Measurements from ENCODE around the gene GPR152.

GPR152 gene

DNA sequence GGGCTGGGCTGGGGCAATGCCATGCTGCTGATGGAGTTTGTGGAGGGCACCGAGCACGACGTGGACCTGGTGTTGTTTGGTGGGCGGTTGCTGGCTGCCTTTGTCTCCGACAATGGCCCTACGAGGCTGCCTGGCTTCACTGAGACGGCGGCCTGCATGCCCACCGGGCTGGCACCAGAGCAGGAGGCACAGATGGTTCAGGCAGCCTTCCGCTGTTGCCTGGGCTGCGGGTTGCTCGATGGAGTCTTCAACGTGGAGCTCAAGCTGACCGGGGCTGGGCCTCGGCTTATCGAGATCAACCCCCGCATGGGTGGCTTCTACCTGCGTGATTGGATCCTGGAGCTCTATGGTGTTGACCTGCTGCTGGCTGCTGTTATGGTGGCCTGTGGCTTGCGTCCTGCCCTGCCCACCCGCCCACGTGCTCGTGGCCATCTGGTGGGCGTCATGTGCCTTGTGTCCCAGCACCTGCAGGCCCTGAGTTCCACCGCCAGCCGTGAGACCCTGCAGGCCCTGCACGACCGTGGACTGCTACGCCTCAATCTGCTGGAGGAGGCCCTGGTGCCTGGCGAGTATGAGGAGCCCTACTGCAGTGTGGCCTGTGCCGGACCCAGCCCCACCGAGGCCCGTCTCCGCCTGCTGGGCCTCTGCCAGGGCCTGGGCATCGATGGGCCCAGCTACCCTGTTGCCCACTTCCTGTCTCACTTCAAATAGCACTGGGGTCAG lies 28.5 kb downstream of the GPR152 start:
- DNase-seq (ENCODE audit: low read depth), result no peak

DNA sequence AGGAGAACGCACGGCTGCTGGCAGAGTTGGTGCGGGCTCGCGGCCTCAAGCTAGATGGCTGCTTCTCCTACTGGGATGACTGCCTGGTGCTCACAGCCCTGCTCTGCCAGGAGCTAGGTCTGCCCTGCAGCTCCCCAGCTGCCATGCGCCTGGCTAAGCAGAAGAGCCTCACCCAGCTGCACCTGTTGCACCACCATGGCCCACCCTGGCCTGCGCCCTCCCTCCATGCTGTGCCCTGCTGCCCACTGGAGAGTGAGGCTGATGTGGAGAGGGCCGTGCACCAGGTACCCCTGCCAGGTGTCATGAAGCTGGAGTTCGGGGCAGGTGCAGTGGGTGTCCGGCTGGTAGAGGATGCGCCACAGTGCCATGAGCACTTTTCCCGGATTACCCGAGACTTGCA lies 29.1 kb downstream of the GPR152 start:
- DNase-seq (ENCODE audit: low read depth), result no peak

DNA sequence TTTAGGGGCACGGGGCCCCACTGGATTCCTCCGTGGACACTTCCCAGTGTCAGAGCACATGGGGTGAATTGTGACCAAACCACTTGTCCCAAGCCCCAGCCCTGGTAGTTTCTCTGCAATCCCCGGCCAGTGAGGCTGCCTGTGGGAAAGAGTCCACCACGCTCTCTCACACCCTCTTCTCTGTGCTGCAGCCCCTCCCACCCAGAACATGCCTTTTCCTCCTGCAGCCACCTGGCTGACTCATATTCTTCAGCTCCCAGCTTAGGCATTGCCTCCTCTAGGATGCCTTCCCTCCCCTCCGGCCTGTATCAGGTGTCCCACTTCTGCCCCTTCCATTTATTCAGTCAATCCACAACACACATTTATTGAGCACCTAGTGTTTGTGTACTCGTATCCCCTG lies 29.6 kb downstream of the GPR152 start:
- DNase-seq (ENCODE audit: low read depth), result no peak

DNA sequence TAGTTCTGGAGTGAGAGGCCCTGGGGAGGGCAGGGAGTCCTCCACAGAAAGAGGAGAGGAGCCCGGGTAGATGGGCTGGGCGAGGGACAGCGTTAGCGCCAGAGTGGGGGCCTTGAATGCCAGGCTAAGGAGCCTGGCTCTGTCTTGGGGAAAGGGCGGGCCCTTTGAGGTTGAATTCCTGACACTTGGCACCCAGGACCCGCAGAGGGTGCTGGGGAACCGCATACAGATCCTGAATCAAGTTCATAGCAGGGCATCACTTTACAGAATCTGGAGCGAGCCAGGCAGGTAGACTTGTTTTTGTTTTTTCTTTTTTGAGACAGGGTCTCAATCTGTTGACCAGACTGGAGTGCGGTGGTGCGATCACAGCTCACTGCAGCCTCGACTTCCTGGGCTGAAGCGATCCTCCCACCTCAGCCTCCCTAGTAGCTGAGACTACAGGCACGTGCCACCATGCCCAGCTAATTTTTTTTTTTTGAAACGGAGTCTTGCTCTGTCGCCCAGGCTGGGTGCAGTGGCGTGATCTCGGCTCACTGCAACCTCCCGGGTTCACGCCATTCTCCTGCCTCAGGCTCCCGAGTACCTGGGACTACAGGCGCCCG lies 31.0 kb downstream of the GPR152 start:
- DNase-seq (ENCODE audit: low read depth), result no peak

DNA sequence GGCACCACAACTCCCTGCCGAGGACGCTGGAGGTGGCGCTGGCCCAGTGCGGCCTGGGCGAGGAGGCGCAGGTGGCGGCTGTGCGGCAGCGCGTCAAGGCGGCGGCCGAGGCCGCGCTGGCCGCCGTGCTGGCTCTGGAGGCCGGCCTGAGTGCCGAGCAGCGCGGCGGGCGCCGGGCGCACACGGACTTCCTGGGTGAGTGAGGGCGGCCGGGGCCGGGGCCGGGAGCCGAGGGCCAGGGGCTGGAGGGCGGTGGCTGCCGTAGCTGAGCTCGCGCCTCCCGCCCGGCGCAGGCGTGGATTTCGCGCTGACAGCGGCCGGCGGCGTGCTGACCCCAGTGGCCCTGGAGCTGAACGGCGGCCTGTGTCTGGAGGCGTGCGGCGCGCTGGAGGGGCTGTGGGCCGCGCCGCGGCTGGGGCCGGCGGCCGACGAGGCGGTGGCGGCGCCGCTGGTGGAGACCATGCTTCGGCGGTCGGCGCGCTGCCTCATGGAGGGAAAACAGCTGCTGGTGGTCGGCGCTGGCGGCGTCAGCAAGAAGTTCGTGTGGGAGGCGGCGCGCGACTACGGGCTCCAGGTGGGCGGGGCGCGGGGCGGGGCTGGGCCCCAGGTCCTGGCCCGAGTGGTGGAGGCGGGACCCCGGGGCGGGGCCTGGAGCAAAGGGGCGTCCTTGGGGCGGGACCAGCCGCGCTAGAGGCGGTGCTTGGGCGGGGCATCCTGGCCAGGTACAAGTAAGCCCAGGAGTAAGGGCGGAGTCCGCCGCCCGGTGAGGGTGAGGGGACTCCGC lies 31.7 kb downstream of the GPR152 start:
- DNase-seq (ENCODE audit: low read depth), result peak; percentile 48

DNA sequence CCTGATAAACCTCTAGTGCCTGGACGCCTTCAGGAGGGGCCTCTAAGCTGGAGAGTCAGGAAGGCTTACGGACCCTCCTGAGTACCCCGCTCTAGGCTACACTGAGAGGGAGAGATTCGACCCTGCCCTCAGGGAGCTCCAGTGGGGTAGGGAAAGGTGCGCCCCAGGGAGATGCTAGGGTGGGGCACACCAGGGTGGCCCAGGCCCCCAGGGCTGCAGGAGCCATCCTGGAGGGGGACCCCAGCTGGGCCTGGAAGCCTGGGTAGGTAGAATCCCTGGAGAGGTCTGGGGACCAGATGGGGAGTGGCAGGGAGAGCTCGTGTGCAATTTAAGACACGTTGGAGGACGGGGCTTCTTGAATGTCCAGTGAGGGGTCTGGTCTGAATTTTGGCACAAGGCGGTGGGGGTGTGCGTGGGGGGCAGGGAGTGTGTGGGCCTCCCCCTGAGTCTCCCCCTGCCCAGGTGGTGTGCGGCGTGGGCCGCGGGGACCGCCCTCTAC lies 32.3 kb downstream of the GPR152 start:
- DNase-seq (ENCODE audit: low read depth), result no peak

DNA sequence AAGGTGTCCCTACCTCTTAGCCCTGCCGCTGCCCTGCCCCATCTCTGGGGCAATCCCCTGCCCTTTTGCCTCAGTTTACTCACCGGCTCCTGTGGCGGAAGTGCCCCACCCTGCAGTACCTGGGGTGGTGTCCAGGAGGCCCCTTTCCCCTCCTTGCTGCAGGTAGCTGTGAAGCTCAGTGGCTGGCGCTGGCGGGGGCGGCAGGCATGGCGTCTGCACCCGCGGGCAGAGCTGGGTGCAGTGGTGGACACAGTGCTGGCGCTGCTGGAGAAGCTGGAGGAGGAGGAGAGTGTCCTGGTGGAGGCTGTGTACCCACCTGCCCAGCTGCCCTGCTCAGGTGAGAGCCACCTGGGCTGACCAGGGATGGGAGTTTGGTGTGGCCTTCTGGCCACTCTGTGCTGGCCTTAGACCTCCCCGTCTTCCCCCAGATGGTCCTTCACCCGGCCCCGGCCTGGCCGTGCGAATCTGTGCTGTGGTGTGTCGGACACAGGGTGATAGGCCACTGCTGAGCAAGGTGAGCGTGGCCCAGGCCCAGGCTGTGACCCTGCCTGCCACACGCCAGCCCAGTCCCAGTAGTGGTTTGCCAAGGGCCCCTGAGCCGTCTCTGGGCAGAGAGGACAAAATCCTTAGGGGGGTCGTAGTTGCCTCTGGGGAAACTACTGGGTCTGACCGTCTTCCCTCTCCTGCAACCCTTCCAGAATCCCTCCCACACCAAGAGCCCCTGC lies 33.0 kb downstream of the GPR152 start:
- no peak for DNase-seq (ENCODE audit: low read depth)

DNA sequence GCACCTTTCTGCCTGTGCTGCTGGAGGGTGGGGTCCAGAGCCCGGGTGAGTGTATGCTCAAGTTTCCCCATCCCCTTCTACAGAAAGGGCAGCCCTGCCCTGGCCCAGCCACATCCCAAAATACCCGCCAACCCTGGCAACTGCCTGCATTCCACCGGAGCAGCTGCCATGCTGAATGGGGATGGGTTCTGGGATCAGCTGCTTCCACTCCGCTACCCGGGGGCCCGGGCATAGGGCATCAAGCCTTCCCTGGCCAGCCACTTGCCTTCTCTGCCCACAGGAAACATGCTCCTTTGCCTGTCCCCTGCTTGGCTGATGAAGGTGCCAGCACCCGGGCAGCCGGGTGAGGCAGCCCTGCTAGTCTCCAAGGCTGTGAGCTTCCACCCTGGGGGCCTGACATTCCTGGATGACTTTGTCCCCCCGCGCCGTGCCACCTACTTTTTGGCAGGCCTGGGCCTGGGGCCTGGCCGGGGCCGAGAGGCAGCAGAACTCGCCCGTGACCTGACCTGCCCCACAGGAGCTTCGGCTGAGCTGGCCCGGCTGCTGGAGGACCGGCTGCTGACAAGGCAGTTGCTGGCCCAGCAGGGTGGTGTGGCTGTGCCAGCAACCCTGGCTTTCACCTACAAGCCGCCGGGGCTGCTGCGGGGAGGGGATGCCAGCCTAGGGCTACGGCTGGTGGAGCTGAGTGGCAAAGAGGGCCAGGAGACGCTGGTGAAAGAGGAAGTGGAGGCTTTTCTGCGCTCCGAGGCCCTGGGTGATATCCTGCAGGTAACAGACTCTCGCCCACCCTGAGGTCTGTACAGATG lies 33.9 kb downstream of the GPR152 start:
- DNase-seq (ENCODE audit: low read depth), result no peak

DNA sequence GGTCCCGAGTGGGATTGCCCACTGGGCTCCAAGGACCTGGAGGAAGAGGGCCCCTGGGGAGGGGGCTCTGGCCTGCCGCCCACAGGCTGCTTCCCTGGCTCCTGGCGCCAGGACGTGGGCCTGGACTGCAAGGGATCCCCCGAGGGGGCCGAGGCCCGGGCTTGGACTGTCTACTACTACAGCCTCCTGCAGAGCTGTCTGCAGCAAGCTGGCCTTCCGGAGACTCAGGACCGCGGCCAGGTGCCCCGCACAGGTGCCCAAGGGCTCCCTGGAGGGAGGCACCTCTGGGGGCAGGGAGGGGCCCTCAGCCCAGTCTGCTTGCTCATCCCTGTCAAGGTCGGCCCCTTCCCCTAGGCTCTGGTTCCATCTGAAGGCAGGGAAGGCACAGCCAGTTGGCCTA lies 35.1 kb downstream of the GPR152 start:
- DNase-seq (ENCODE audit: low read depth), result no peak

DNA sequence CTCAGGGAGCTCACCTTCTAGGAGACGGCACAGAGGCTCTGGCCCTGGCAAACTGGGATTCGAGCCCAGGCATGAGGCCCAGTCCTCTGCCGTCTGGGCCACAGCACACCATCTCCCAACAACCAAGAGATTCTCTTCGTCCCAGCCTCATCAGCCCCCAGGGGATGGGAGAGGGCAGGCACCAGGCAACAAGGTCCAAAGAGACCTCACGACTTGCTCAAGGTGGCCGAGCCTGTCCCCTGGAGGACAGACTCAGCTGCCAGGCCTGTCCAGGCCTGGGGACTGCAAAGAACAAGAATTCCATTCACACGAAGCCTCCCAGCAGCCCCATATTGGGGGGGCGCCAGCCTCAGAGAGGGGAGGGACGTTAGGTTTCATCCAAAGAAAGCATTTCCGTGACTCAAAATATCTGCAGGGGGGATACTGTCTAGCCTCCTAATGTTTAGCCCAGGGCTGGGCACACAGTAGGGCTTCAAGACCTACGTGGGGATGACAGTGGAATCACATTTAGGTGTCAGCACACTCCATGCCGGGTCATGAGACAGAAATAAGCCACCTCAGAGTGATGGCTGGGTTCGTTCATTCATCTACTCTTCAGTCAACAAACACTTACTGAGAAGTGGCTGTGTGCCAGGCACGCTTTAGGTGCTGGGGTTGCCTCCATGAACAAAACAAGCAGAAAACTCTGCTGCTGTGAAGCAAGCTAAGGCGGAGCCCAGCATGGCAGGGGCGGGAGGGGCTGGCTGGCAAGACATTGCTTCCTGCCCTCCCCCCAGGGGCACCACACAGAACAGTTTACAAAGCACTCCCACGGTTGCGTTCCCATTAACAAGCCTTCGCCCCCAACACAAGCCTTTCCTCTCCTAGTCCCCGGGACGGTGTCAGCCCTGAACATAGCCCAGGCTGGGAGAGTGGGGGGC lies 35.9 kb downstream of the GPR152 start:
- DNase-seq (ENCODE audit: low read depth), result no peak

DNA sequence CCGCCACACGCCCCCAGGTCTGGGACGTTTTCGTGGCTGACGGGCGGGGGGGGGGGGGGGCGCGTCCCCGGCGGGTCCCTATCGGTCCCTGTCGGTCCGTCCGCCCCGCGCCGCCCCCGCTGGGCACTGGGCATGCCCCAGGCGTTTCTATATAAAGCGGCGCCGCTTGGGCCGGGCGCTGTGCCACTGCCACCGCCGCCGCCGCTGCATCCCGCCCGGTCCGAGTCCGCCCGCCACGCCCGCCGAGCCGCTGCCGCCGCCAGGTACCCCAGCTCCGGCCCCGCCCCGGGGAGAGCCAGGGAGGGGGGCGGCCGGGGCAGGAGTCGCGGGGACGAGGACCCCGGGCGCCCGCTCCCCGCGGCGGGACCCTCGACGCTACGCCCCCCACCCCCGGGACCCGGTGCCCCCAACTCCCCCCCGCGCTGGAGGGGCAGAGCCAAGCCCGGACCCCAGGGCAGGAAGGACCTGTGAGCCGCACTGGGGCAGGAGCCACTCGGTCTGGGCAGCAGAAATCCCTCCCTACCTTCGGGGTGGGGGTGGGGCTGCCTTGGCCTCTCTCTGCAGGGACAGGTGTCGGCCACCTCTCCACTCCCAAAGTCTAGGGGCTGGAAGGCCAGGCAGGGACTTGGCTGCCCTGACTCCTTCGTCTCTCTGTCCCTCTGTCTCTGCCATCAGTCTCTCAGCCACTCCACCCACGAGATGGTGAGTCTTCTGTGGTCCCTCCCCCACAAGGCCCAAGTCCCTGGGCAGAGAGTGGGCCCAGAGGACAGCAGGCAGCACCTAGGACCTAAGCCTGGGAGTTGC lies 36.8 kb downstream of the GPR152 start, which contains the start of gene CARNS1:
Gene CARNS1 (plus strand): TSS at position 178 of the 804 bp plus-strand sequence. CDS start 522 bp downstream, at position 700.
- no peak for DNase-seq (ENCODE audit: low read depth)

DNA sequence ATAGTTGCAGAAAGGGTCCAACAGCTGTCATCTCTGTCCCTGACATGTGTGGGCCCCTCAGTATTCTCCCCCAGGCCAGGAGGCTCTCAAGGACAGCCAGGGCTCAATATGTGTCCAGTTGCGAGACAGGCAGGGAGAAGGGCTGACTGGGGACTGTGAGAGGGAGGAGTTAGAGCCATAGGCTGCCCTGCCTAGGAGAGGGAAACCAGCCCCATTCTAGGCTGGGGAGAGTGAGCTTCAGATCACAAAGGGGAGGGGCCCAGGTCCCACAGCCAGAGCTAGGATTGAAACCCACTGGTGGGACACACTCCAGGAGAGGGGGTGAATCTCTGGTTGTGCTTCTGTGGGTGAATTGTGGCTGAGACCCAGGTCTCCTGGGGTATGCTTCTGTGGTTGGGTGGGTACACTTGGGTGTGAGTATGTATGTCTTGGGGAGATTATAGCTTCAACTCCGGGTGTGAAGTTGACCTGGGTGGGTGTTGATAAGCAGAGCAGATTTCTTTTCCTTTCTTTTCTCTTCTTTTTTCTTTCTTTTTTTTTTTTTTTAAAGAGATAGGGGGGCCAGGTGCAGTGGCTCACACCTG lies 39.2 kb downstream of the GPR152 start:
- DNase-seq (ENCODE audit: low read depth), result no peak

DNA sequence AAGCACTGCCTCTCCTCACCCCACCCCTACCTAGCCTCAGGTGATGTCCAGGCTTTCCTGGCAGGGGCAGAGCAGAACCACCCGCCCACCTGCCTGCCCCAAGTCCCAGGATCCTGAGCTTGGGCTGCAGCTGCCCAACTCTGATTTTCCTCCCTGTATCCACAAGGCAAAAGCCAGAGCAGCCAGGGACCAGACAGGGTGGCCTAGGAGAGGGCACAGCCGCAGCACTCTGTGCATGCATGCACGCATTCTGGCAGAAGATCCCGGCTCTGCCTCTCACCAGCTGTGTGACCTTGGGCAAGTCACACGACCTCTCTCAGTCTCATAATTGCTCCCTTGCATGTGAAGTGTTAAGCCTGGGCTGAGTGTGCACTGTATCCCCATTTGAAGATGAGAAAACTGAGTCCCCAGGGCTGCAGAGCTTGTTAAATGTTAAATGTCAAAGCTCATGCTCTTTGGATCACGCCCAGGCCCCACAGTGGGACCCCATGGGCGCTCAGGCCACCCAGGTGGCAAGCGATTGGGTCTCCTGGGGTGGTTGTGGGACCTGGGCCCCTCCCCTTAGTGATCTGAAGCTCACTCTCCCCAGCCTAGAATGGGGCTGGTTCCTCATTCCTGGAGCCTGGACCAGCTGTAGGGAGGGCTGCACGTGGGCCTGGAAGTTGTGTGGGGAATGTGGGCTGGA lies 39.9 kb downstream of the GPR152 start:
- DNase-seq (ENCODE audit: low read depth), result no peak

DNA sequence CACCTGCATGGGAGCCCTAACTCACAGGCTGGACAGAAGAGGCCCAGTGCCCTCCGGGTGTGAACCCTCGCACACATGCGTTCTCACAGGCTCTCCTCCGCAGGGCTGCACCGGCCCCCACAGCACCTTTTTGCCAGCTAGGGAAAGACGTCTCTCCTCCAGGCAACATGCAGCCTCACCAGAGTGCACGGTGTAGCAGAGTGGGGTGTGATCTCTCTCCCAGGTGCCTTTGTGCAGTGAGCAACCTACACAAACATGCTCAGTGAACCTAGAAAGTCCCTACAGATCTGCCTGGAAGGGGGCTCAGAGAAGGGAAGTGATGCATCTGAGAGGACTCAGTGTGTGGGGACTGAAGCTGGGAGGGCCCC lies 40.8 kb downstream of the GPR152 start:
- no peak for DNase-seq (ENCODE audit: low read depth)

DNA sequence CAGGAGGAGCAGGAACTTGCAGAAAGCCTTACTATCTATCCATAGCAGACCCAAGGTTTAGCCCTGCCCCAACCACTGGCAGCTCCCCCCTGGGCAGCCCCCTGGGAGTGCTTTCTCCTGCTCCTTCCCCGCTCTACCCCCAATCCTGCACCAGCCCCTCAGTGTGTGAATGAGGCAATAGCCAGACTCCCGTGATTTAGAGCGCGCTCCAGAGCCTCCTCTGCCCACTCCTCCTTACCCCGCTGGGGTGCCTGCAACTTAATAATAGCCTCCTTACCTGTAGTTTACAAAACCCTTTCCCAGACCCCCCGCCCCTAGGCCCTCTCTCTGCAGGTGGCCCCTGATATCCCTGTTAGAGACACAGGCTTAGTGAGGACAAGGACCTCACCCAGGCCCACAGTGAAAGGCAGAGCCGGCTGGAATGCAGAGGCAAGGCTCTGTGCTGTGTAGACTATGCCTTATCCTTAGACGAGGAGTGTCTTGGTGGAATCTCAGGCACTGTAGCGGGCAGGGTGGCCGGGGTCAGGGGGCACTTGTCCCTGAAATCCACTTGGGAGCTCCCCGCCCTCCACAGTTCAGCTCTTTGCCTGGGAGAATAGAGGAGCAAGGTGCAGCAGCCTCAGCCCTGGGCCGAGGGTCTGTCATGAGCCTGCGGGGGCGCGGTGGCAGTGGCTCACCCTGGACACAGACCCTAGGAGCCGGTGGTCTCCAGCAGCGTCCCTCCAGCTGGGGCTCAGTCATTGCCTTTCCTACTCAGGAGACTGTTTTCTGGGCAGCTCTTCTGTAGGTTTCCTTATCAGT lies 41.3 kb downstream of the GPR152 start:
- DNase-seq (ENCODE audit: low read depth), result no peak

DNA sequence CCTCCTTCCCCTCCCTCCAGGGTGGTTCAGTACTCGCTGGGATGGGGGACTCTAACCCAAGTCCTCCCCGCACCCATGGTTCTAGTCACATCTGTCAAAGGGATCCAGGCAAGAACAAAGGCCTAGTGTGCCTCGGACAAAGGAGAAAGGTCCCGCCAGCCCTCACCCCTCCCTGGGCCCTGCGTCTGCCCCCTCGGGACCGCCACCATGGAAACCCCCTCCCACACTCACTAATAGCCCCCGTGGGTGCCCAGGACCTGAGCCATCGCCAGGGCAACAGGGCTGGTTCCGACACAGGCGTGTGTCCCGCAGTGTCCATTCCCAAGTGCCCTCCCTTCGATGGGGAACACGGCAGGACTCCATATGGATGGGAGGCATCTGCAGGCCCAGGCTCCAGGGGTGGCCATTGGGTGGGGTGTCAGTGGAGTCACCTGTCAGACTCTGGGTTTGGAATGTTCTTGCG lies 42.1 kb downstream of the GPR152 start:
- no peak for DNase-seq (ENCODE audit: low read depth)

DNA sequence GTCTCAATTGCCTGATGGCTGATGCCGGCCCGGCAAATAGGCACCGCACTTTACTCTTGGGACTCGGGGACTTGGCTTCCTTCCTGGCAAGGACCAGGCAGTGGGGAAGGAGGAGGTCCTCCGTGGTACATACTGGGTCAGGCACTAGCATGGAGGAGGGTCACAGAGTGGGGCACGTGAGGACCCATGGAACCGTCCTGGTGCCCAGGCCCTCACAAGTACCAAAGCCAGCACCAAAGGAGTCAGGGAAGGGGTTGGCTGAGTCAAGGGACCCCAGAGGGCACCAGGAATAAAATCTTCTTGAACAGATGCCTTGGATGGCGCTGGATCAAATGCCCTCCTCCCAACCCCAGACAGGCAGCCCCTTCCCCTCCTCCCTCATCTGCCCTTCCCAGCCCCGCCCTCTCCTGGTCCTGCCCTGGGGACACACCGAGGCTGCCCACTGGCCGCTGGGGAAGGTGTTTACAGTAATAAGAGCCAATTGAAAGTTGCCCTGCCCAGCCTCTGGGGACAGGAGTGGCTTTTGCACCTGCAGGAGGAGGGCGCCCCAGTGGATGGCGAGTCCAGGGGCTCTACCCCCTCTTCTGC lies 42.7 kb downstream of the GPR152 start:
- no peak for DNase-seq (ENCODE audit: low read depth)

All from HS-5 (cell line).